ENCODE results near the gene LRRC8B. TPM values are rescaled to one million over a fixed set of nuclear protein-coding genes. Genes with fewer than 3 reads are reported as not detected.

LRRC8B gene
- total and polyA plus RNA-seq, 9 of the 15 experiments (the other 6 are each of a cell fraction or from before 2014, with no cell fraction given): 4.3 to 43.7 (median 14.4) TPM

GRCh38 chr1:89483757-89484077 is 40.9 kb upstream of the LRRC8B start (continued):
- TF ChIP-seq ZBTB2 (IDR thresholded peaks at IDR 0.05) (no peak), NR3C1 (CRISPR knock-in tag; IDR thresholded peaks at IDR 0.05) (0 out of 2 replicates have a peak, but pooled peaks have one; percentile 40), ZNF217 (CRISPR knock-in tag; IDR thresholded peaks at IDR 0.05) (peak; percentile 88), TAF15 (IDR thresholded peaks at IDR 0.05; ENCODE audit: low read depth, low read length) (no peak), ZBTB43 (CRISPR knock-in tag; IDR thresholded peaks at IDR 0.05) (peak; percentile 89; the same call in 1 of the 2 replicates), ATF3 (IDR thresholded peaks at IDR 0.05) (no peak), ATF3 (CRISPR knock-in tag; conservative IDR thresholded peaks at IDR 0.05) (peak; percentile 84; the same call in 1 of the 2 replicates), ZNF121 (CRISPR knock-in tag; conservative IDR thresholded peaks at IDR 0.05) (peak; percentile 52), XRCC3 (IDR thresholded peaks at IDR 0.05) (peak; percentile 31; the same call in 1 of the 2 replicates), PTTG1 (tag; IDR thresholded peaks at IDR 0.05; ENCODE audit: low read depth) (no peak), FOXP4 (CRISPR knock-in tag; IDR thresholded peaks at IDR 0.05; ENCODE audit: borderline replicate concordance) (peak; percentile 77; the same call in 1 of the 2 replicates), GTF2B (IDR thresholded peaks at IDR 0.05; ENCODE audit: extremely low read depth, insufficient read length) (no peak), ZBTB1 (CRISPR knock-in tag; IDR thresholded peaks at IDR 0.05; ENCODE audit: borderline replicate concordance, low read depth) (no peak)
